ENCODE data around the gene MCM6. TPM values are rescaled to one million over a fixed set of nuclear protein-coding genes. Genes with fewer than 3 reads are reported as not detected.

Gene MCM6
- total and polyA plus RNA-seq, 3 donors from 2014 or later: 24.6 to 32.3 (median 26.7) TPM

- intact Hi-C loops (cut with DNase I; ENCODE audit: low total_unique reads): no loop called here
- Histone ChIP-seq H3K27me3 (no peaks in the 10 kb centered on the region), H3K9me3 (no peaks in the 10 kb centered on the region), H3K4me3 (no peak overlapping the region), H3K4me1 (no peaks in the 10 kb centered on the region), H3K36me3 (ENCODE audit: low read depth, missing control alignments) (no peaks in the 10 kb centered on the region), H3K27ac (no peak overlapping the region)
- DNase-seq: no peak
- TF ChIP-seq CTCF (IDR thresholded peaks at IDR 0.05) (no peak), POLR2A (IDR thresholded peaks at IDR 0.05) (no peak)
- 91 to 94% methylated on average over 2 of the region's 2 CpGs for WGBS, 2 donors
These were observed 84.6 kb downstream of the MCM6 start for GRCh38 chr2:135791418-135792190.

- H3K9me3 ChIP-seq: no peaks in the 10 kb centered on the region
- H3K4me1 ChIP-seq: no peaks in the 10 kb centered on the region
- TF ChIP-seq POLR2A (IDR thresholded peaks at IDR 0.05) (no peak), CTCF (IDR thresholded peaks at IDR 0.05) (no peak)
- no peaks in the 10 kb centered on the region for H3K27me3 ChIP-seq
- H3K27ac ChIP-seq: no peak overlapping the region
- intact Hi-C loops (cut with DNase I; ENCODE audit: low total_unique reads): no loop called here
- H3K36me3 ChIP-seq (ENCODE audit: low read depth, missing control alignments): no peaks in the 10 kb centered on the region
- no peak for DNase-seq
- WGBS, 2 donors: 88% methylated on average over 10 of the region's 10 CpGs
- no peak overlapping the region for H3K4me3 ChIP-seq
These were observed 85.8 kb downstream of the MCM6 start for GRCh38 chr2:135790423-135790822.

Small RNA genes lying within 50 kb of the gene (small RNA-seq; reads per million reads assigned to genes)
- 0 reads per million in 2 donors for gene RF00019

Other genes starting within 250 kb of the MCM6 start
- 10 to 100 TPM; 87.7 to 94.0 TPM for gene UBXN4, start 134.6 kb downstream of the MCM6 start, total RNA-seq
- 60.9 TPM for gene UBXN4, start 134.6 kb downstream of the MCM6 start, polyA plus RNA-seq (ENCODE audit: insufficient read depth, low read depth, low replicate concordance)
- gene LCT, start 39.3 kb downstream of the MCM6 start, total RNA-seq: under 1 TPM; 0.47 to 0.62 TPM
- gene LCT, start 39.3 kb downstream of the MCM6 start, polyA plus RNA-seq (ENCODE audit: insufficient read depth, low read depth, low replicate concordance): 0.22 TPM
- 10 to 100 TPM; 39.5 to 45.7 TPM for gene DARS1, start 109.2 kb upstream of the MCM6 start, total RNA-seq
- gene DARS1, start 109.2 kb upstream of the MCM6 start, polyA plus RNA-seq (ENCODE audit: insufficient read depth, low read depth, low replicate concordance): 32.3 TPM
- 1 to 10 TPM; 3.7 to 9.5 TPM for gene CXCR4, start 241.7 kb upstream of the MCM6 start, total RNA-seq
- 12.3 TPM for gene CXCR4, start 241.7 kb upstream of the MCM6 start, polyA plus RNA-seq (ENCODE audit: insufficient read depth, low read depth, low replicate concordance)

All from testis (tissue), 3 donors.